ENCODE data around the gene STX19. TPM values are rescaled to one million over a fixed set of nuclear protein-coding genes. Genes with fewer than 3 reads are reported as not detected.

Gene STX19
- polyA plus RNA-seq, 1 experiment: not detected

DNA sequence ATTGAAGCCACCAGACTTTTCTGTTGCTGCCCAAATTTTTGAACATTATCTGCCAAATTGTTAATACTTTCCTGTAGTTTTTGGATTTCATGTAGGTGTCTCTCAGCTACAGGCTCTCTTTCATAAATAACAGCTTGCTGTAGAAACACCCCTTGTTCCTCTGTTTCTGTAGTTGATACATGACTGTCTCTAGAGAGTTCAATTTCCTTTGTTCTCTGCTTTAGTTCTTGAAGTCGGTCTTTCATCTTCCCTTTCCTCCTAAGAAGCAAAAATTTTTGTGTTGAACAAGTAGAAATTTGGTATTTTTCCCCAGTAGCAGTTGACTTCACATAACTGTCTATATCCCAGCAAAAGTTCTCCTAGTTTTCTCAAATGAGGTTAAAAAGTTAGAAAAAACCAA, 13.4 kb downstream of the STX19 start:
- Histone ChIP-seq H3K27me3 (ENCODE audit: control insufficient read depth, insufficient read depth, low read length) (no peaks in the 10 kb centered on the region), H3K4me3 (ENCODE audit: low read depth, low read length) (no peak overlapping the region), H3K36me3 (ENCODE audit: control insufficient read depth, insufficient read depth, low read length) (no peaks in the 10 kb centered on the region)
- no peak for DNase-seq (ENCODE audit: low read depth)
- TF ChIP-seq, protein P1, sequence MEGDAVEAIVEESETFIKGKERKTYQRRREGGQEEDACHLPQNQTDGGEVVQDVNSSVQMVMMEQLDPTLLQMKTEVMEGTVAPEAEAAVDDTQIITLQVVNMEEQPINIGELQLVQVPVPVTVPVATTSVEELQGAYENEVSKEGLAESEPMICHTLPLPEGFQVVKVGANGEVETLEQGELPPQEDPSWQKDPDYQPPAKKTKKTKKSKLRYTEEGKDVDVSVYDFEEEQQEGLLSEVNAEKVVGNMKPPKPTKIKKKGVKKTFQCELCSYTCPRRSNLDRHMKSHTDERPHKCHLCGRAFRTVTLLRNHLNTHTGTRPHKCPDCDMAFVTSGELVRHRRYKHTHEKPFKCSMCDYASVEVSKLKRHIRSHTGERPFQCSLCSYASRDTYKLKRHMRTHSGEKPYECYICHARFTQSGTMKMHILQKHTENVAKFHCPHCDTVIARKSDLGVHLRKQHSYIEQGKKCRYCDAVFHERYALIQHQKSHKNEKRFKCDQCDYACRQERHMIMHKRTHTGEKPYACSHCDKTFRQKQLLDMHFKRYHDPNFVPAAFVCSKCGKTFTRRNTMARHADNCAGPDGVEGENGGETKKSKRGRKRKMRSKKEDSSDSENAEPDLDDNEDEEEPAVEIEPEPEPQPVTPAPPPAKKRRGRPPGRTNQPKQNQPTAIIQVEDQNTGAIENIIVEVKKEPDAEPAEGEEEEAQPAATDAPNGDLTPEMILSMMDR (IDR thresholded peaks at IDR 0.05; ENCODE audit: insufficient read depth, low read depth, low read length): no peak
- ChIA-PET CTCF (interaction anchor here (0.9 to 3.6 kb wide), 2 partner anchors 11 to 34 kb away, joined by 3 to 17 read pairs; no protein-coding TSS in a partner anchor), POLR2A (no interaction called here)

DNA sequence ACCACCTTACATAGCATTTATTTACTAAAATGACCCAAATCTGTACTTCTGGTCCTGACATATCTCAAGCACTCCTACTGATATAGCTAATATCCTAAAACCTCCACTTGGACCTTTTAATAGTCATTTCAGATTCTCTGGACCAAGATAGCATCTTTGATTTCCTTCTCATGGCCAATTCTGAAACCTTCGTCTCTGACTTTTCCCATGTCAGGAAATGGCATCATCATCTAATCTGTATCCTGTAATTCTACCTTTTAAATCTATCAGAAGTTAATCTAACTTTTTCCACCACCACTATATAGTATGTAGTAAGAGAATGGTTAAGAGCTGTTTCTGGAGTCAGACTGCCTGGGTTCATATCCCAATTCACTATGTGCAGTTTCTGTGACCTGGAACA, 16.2 kb downstream of the STX19 start:
- POLR2A ChIA-PET: no interaction called here
- no peaks in the 10 kb centered on the region for H3K36me3 ChIP-seq (ENCODE audit: control insufficient read depth, insufficient read depth, low read length)
- TF ChIP-seq, protein P1 (IDR thresholded peaks at IDR 0.05; ENCODE audit: insufficient read depth, low read depth, low read length): no peak
- CTCF ChIA-PET: no interaction called here
- no peak overlapping the region for H3K4me3 ChIP-seq (ENCODE audit: low read depth, low read length)
- no peaks in the 10 kb centered on the region for H3K27me3 ChIP-seq (ENCODE audit: control insufficient read depth, insufficient read depth, low read length)
- DNase-seq (ENCODE audit: low read depth): no peak

DNA sequence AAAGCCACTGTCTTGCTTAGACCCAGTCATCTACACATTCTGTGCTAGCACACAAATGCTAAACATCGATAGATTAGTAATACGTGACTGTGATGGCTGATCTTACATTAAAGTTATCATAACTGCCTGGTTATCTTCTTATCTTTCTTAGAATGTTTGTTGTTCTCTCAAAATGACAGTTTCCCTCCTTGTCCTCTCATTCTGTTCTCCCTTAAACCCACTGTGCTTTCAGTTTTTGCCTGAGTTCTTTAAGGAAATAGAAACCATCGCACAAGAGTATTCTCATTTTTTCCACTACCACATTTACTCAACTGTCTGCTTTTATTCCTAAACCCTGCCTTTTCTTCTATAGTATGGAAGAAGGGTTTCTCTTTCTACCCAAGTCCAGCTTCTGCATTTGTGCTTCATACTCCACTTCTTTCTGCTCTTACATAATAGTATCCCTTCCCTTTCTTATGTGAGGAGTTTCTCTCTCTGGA, 17.1 kb downstream of the STX19 start:
- DNase-seq (ENCODE audit: low read depth): no peak
- TF ChIP-seq, protein P1 (IDR thresholded peaks at IDR 0.05; ENCODE audit: insufficient read depth, low read depth, low read length): no peak
- Histone ChIP-seq H3K27me3 (ENCODE audit: control insufficient read depth, insufficient read depth, low read length) (no peaks in the 10 kb centered on the region), H3K36me3 (ENCODE audit: control insufficient read depth, insufficient read depth, low read length) (no peaks in the 10 kb centered on the region), H3K4me3 (ENCODE audit: low read depth, low read length) (no peak overlapping the region)
- POLR2A ChIA-PET: no interaction called here
- CTCF ChIA-PET: interaction anchor here (1.2 kb wide), 1 partner anchor 58 kb away, joined by 3 read pairs; no protein-coding TSS in a partner anchor

DNA sequence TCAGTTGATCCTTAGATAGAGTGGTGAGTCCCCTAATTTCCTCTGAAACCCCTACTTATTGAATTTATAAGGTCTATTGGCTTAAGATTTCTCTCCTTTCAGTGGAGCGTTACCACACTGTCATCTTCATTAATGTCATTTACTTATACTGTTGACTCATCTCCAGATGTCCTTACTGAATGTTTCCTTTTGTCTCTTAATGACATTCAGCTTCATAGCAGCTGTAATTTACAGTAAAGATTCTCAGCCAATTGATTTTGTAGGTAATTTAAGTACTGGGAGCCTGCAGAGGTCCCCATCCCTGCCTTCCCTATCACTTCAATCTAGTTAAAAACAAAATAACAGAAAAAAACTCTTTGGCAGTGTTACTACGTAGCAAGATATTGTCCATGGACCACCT, 18.8 kb downstream of the STX19 start:
- H3K27me3 ChIP-seq (ENCODE audit: control insufficient read depth, insufficient read depth, low read length): no peaks in the 10 kb centered on the region
- TF ChIP-seq, protein P1 (IDR thresholded peaks at IDR 0.05; ENCODE audit: insufficient read depth, low read depth, low read length): no peak
- H3K4me3 ChIP-seq (ENCODE audit: low read depth, low read length): no peak overlapping the region
- no peak for DNase-seq (ENCODE audit: low read depth)
- POLR2A ChIA-PET: no interaction called here
- no peaks in the 10 kb centered on the region for H3K36me3 ChIP-seq (ENCODE audit: control insufficient read depth, insufficient read depth, low read length)
- CTCF ChIA-PET: no interaction called here

DNA sequence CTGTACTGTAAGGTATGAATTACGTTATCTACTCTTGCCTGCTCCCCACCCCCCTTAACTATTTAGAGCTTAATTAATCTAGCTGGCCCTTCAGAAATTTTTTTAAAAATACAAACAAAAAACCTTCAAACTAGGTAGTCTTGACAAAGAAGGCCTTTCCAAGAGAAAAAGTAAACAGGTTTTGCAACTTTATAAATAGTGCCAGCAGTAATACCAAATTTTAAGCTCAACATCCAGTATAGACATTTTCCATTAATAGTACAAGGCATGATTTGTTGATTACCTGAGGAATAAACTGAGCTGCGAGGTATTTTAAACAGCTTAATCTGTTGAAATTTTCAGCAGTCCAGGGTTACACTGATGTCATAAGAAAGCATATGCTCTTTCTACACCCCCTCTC, 20.1 kb downstream of the STX19 start:
- Histone ChIP-seq H3K36me3 (ENCODE audit: control insufficient read depth, insufficient read depth, low read length) (no peaks in the 10 kb centered on the region), H3K27me3 (ENCODE audit: control insufficient read depth, insufficient read depth, low read length) (no peaks in the 10 kb centered on the region), H3K4me3 (ENCODE audit: low read depth, low read length) (no peak overlapping the region)
- ChIA-PET POLR2A (no interaction called here), CTCF (interaction anchor here (1.0 to 2.7 kb wide), 2 partner anchors 55 to 61 kb away, joined by 5 to 16 read pairs; partner anchors contain the start of genes DHFR2 and NSUN3)
- no peak for DNase-seq (ENCODE audit: low read depth)
- TF ChIP-seq, protein P1 (IDR thresholded peaks at IDR 0.05; ENCODE audit: insufficient read depth, low read depth, low read length): no peak
